BE2C (cell line): ENCODE measurements around the gene UGGT2.
"Not testable (repeated sequence)": the region's sequence is repeated elsewhere in the genome, so short reads cannot be mapped to it uniquely, and the experiment has no call there.

ENCODE experiments used
- DNase-seq: peaks from one replicate; pipeline ENCODE4 v3.0.0-alpha.2; 2020
- H3K27me3 ChIP-seq: fragments of 250-450 bp; sonication (Bioruptor Pico); 2 replicates; pipeline ENCODE4 v1.5.1; 2020; ENCODE audit warnings: mild to moderate bottlenecking
- H3K36me3 ChIP-seq: fragments of 250-450 bp; sonication (Bioruptor Pico); 2 replicates; pipeline ENCODE4 v1.5.1; 2020; ENCODE audit warnings: mild to moderate bottlenecking
- H3K4me1 ChIP-seq: fragments of 250-450 bp; sonication (Bioruptor Pico); 2 replicates; pipeline ENCODE4 v1.5.1; 2020
- H3K4me3 ChIP-seq: 2 replicates; pipeline ENCODE4 v1.5.1; 2011; ENCODE audit warnings: low read depth, low read length
- H3K9me3 ChIP-seq: fragments of 250-450 bp; sonication (Bioruptor Pico); 2 replicates; pipeline ENCODE4 v1.5.1; 2020
- TF ChIP-seq, protein P1 (sequence below): IDR thresholded peaks from 2 replicates; pipeline ENCODE4 v1.5.1; 2012; ENCODE audit warnings: mild to moderate bottlenecking, low read depth, low read length

Gene UGGT2

DNA sequence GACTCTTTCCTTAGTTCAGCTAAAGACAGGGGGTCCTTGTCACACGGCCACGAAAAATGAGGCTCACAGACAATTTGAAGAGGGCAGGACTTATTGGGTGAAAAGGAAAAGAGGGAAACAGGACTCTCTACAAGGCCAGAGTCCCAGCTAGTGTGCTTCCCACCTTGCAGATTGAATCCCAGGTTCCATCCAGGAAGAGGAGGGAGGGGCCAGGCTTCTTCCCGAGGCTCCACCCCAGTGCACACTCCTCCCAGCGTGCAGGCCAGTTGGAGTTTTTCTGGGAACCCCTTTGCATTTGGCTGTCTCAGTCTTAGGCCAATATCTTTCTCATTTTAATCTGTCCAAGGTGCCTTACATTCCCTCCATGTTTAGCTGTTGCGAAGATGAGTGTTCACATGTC is 269.5 kb downstream of the UGGT2 start:
- no peaks in the 10 kb centered on the region for H3K27me3 ChIP-seq
- DNase-seq: no peak
- no peak overlapping the region for H3K4me3 ChIP-seq
- TF ChIP-seq, protein P1, sequence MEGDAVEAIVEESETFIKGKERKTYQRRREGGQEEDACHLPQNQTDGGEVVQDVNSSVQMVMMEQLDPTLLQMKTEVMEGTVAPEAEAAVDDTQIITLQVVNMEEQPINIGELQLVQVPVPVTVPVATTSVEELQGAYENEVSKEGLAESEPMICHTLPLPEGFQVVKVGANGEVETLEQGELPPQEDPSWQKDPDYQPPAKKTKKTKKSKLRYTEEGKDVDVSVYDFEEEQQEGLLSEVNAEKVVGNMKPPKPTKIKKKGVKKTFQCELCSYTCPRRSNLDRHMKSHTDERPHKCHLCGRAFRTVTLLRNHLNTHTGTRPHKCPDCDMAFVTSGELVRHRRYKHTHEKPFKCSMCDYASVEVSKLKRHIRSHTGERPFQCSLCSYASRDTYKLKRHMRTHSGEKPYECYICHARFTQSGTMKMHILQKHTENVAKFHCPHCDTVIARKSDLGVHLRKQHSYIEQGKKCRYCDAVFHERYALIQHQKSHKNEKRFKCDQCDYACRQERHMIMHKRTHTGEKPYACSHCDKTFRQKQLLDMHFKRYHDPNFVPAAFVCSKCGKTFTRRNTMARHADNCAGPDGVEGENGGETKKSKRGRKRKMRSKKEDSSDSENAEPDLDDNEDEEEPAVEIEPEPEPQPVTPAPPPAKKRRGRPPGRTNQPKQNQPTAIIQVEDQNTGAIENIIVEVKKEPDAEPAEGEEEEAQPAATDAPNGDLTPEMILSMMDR: no peak
- H3K4me1 ChIP-seq: peaks cover 8% of the 10 kb centered on the region
- no peaks in the 10 kb centered on the region for H3K9me3 ChIP-seq
- H3K36me3 ChIP-seq: peaks cover 3% of the 10 kb centered on the region; the same call in 1 of the 2 replicates

DNA sequence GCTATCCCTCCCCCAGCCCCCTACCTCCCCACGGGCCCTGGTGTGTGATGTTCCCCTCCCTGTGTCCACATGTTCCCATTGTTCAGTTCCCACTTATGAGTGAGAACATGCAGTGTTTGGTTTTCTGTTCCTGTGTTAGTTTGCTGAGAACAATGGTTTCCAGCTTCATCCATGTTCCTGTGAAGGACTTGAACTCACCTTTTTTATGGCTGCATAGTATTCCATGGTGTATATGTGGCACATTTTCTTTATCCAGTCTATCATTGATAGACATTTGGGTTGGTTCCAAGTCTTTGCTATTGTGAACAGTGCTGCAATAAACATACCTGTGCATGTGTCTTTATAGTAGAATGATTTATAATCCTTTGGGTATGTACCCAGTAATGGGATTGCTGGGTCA is 271.3 kb downstream of the UGGT2 start:
- H3K36me3 ChIP-seq, H3K9me3 ChIP-seq, H3K4me3 ChIP-seq, H3K27me3 ChIP-seq, DNase-seq, H3K4me1 ChIP-seq: not testable (repeated sequence)

DNA sequence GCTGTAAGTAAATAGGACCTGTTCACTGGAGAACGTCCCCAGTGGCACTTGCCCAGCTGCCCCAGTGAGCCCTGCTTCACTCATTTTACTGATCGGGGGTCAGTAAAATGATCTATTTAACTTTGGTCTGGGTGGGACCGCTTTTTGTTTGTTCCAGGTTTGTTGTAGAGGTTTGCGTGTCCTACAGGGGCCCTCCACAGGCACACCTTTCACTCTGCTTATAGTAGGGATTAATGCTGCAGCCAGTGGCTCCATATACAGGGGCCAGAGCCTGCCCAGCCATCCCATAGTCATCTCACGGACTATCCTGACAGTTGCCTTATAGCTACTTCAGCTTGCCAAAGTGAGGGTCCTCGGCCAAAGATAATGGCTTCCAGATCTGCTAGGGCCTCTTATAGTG is 272.2 kb downstream of the UGGT2 start:
- TF ChIP-seq, protein P1: no peak
- no peaks in the 10 kb centered on the region for H3K27me3 ChIP-seq
- peaks cover 8% of the 10 kb centered on the region; the same call in 1 of the 2 replicates for H3K36me3 ChIP-seq
- H3K4me1 ChIP-seq: peaks cover 8% of the 10 kb centered on the region
- no peaks in the 10 kb centered on the region for H3K9me3 ChIP-seq
- DNase-seq: no peak
- no peak overlapping the region for H3K4me3 ChIP-seq

DNA sequence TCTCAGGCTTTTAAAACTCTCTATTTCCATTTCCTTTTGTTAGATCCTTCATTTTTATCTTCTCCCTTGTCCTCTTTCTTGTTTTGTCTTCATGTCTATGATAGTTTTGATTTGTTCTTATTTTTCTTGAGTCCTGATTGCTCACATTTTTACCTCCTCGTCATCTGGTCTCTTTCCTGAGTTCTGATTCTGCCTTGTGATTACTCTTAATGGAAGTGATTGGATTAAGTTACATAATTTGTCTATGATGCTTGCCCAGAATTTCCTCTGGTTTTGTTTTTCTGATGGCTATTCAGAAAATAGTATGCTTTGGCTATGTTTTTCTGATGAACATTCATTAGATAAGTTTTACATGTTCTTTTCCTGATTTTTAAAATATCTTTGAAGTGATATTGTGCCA is 273.7 kb downstream of the UGGT2 start:
- H3K27me3 ChIP-seq: no peaks in the 10 kb centered on the region
- TF ChIP-seq, protein P1: no peak
- no peak overlapping the region for H3K4me3 ChIP-seq
- peaks cover 8% of the 10 kb centered on the region; the same call in 1 of the 2 replicates for H3K36me3 ChIP-seq
- peaks cover 8% of the 10 kb centered on the region for H3K4me1 ChIP-seq
- no peaks in the 10 kb centered on the region for H3K9me3 ChIP-seq
- no peak for DNase-seq

DNA sequence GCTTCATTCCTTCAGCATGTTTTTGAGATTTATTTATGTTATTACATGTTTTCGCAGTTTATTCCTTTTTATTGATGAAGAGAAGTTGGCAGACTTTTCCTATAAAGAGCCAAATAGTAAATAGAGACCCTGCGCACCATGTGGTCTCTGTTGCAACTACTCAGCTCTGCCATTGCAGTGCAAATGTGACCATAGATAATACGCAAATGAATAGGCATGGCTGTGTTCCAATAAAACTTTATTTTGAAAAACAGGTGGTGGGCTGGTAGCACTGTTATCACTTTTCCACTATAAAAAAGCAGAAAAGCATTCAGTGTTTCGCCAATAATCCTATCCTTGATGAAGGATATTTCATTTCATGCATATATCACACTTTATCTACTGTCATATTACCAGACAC is 281.3 kb downstream of the UGGT2 start:
- Histone ChIP-seq H3K36me3 (no peaks in the 10 kb centered on the region), H3K27me3 (no peaks in the 10 kb centered on the region), H3K9me3 (no peaks in the 10 kb centered on the region), H3K4me1 (no peaks in the 10 kb centered on the region), H3K4me3 (no peak overlapping the region)
- DNase-seq: no peak
- TF ChIP-seq, protein P1: no peak

DNA sequence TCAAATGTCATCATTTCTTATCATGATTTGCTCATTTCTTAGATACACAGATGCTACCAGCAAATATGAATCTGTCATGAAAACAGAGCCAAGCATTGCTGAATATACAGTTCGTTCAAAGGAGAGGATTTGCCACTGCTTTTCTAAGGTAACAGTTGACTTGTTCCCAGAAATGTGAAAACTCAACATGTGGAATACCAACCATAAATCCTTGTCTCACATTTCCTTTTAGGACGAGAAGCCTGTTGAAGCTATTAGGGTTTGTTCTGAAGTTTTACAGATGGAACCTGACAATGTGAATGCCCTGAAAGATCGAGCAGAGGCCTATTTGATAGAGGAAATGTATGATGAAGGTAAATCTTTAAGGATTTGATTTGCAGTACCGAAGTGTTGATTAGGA is 289.6 kb downstream of the UGGT2 start:
- no peaks in the 10 kb centered on the region for H3K9me3 ChIP-seq
- TF ChIP-seq, protein P1: no peak
- H3K4me3 ChIP-seq: no peak overlapping the region

DNA sequence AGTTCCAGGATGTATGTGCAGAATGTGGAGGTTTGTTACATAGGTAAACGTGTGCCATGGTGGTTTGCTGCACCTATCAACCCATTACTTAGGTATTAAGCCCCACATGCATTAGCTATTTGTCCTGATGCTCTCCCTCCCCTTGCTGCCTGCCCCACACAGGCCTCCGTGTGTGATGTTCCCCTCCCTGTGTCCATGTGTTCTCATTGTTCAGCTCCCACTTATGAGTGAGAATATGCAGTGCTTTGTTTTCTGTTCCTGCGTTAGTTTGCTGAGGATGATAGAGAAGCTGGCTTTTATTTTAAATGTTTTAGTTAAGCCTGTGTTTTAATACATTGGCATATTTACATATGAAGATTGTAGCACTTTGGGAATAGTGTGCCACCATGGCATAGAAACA is 290.6 kb downstream of the UGGT2 start:
- H3K27me3 ChIP-seq, H3K9me3 ChIP-seq, DNase-seq, H3K36me3 ChIP-seq, H3K4me3 ChIP-seq, H3K4me1 ChIP-seq: not testable (repeated sequence)

More for the DNA sequence above, 289.6 kb downstream of the UGGT2 start:
- no peaks in the 10 kb centered on the region for H3K27me3 ChIP-seq
- H3K36me3 ChIP-seq: peaks cover 5% of the 10 kb centered on the region; the same call in 1 of the 2 replicates
- H3K4me1 ChIP-seq: no peaks in the 10 kb centered on the region
- no peak for DNase-seq
